H9 (cell line): ENCODE measurements around the gene ZNRF3. TPM values are rescaled to one million over a fixed set of nuclear protein-coding genes. Genes with fewer than 3 reads are reported as not detected.

ENCODE experiments used
- DNase-seq: peaks from one replicate; pipeline ENCODE4 v3.0.0-alpha.2; 2017
- H2AFZ ChIP-seq: one replicate; pipeline ENCODE4 v1.6.1; 2013; ENCODE audit warnings: mild to moderate bottlenecking, low read length, control low read depth, moderate library complexity
- H2AK5ac ChIP-seq: 2 replicates; pipeline ENCODE4 v1.6.1; 2013; ENCODE audit warnings: low read length, control low read depth, mixed read lengths; ENCODE audit not compliant: insufficient read length
- H2BK120ac ChIP-seq: one replicate; pipeline ENCODE4 v1.6.1; 2013; ENCODE audit warnings: low read depth, mild to moderate bottlenecking, low read length, control low read depth, inconsistent platforms; ENCODE audit not compliant: poor library complexity, severe bottlenecking
- H2BK12ac ChIP-seq: 2 replicates; pipeline ENCODE4 v1.6.1; 2013; ENCODE audit warnings: low read length, control low read depth, mixed read lengths, low read depth; ENCODE audit not compliant: insufficient read length
- H2BK15ac ChIP-seq: 2 replicates; pipeline ENCODE4 v1.6.1; 2013; ENCODE audit warnings: low read depth, low read length, control low read depth
- H2BK20ac ChIP-seq: one replicate; pipeline ENCODE4 v1.6.1; 2013; ENCODE audit warnings: low read depth, mild to moderate bottlenecking, low read length, control low read depth, inconsistent platforms; ENCODE audit not compliant: poor library complexity, severe bottlenecking
- H2BK5ac ChIP-seq: 2 replicates; pipeline ENCODE4 v1.6.1; 2013; ENCODE audit warnings: low read length, control low read depth, mixed read lengths; ENCODE audit not compliant: insufficient read length
- H3K14ac ChIP-seq: 2 replicates; pipeline ENCODE4 v1.6.1; 2013; ENCODE audit warnings: low read length, control low read depth; ENCODE audit not compliant: insufficient read depth
- H3K18ac ChIP-seq: 2 replicates; pipeline ENCODE4 v1.6.1; 2013; ENCODE audit warnings: low read depth, mild to moderate bottlenecking, mixed read lengths, low read length, control low read depth; ENCODE audit not compliant: insufficient read length
- H3K23ac ChIP-seq: 2 replicates; pipeline ENCODE4 v1.6.1; 2013; ENCODE audit warnings: low read length, control low read depth, mixed read lengths, low read depth; ENCODE audit not compliant: insufficient read length
- H3K23me2 ChIP-seq: 2 replicates; pipeline ENCODE4 v1.6.1; 2013; ENCODE audit warnings: low read depth, mild to moderate bottlenecking, mixed read lengths, low read length, control low read depth; ENCODE audit not compliant: insufficient read length, poor library complexity, severe bottlenecking
- H3K27ac ChIP-seq: 2 replicates; pipeline ENCODE4 v1.5.1; 2013; ENCODE audit warnings: low read length, control low read depth, mixed read lengths, low read depth; ENCODE audit not compliant: insufficient read length
- H3K27me3 ChIP-seq: 2 replicates; pipeline ENCODE4 v1.6.1; 2013; ENCODE audit warnings: low read length, control low read depth, inconsistent platforms; ENCODE audit not compliant: insufficient read depth
- H3K4ac ChIP-seq: 2 replicates; pipeline ENCODE4 v1.6.1; 2013; ENCODE audit warnings: low read depth, mild to moderate bottlenecking, control low read depth, inconsistent platforms, low read length, moderate library complexity
- H3K4me1 ChIP-seq: 2 replicates; pipeline ENCODE4 v1.6.1; 2013; ENCODE audit warnings: low read length, control low read depth, inconsistent platforms; ENCODE audit not compliant: insufficient read depth
- H3K4me2 ChIP-seq: 2 replicates; pipeline ENCODE4 v1.6.1; 2013; ENCODE audit warnings: low read length, control low read depth, mixed read lengths; ENCODE audit not compliant: insufficient read length, insufficient read depth
- H3K56ac ChIP-seq: 2 replicates; pipeline ENCODE4 v1.6.1; 2013; ENCODE audit warnings: low read depth, mild to moderate bottlenecking, mixed read lengths, low read length, control low read depth; ENCODE audit not compliant: insufficient read length
- H3K79me1 ChIP-seq: 2 replicates; pipeline ENCODE4 v1.6.1; 2013; ENCODE audit warnings: low read depth, mild to moderate bottlenecking, moderate library complexity, low read length, control low read depth, inconsistent platforms; ENCODE audit not compliant: insufficient read depth, poor library complexity, severe bottlenecking
- H3K79me2 ChIP-seq: 2 replicates; pipeline ENCODE4 v1.6.1; 2013; ENCODE audit warnings: low read length, control low read depth, inconsistent platforms; ENCODE audit not compliant: insufficient read depth
- H3K9ac ChIP-seq: 2 replicates; pipeline ENCODE4 v1.6.1; 2013; ENCODE audit warnings: low read length, control low read depth, mixed read lengths; ENCODE audit not compliant: insufficient read length; ENCODE audit errors: extremely low read depth
- H3K9me3 ChIP-seq: one replicate; pipeline ENCODE4 v1.6.1; 2013; ENCODE audit warnings: low read depth, low read length, inconsistent platforms; ENCODE audit not compliant: control insufficient read depth
- H3T11ph ChIP-seq: one replicate; pipeline ENCODE4 v1.6.1; 2013; ENCODE audit warnings: mild to moderate bottlenecking, low read length, control low read depth, inconsistent platforms
- H4K20me1 ChIP-seq: one replicate; pipeline ENCODE4 v1.6.1; 2013; ENCODE audit not compliant: control insufficient read depth, insufficient read length, insufficient read depth
- H4K5ac ChIP-seq: 2 replicates; pipeline ENCODE4 v1.6.1; 2013; ENCODE audit warnings: low read depth, mild to moderate bottlenecking, mixed read lengths, low read length, control low read depth; ENCODE audit not compliant: insufficient read length
- H4K8ac ChIP-seq: replicated peaks from 2 replicates; pipeline ENCODE4 v1.6.1; 2013; ENCODE audit warnings: low read length, control low read depth, mixed read lengths, low read depth; ENCODE audit not compliant: insufficient read length
- H4K91ac ChIP-seq: 2 replicates; pipeline ENCODE4 v1.6.1; 2013; ENCODE audit warnings: low read depth, mild to moderate bottlenecking, moderate library complexity, mixed read lengths, low read length, control low read depth; ENCODE audit not compliant: insufficient read length
- H3K27ac Mint-ChIP-seq, 3 experiments: 2 replicates in 2 of 3; 3 replicates in 1 of 3; pipeline ENCODE4 v1.8.0; 2020 to 2021; ENCODE audit warnings: mixed read lengths in 3 of 3, mild to moderate bottlenecking in 1 of 3, moderate library complexity in 1 of 3
- H3K27me3 Mint-ChIP-seq: 2 replicates; pipeline ENCODE4 v1.8.0; 2021; ENCODE audit warnings: low read depth, mild to moderate bottlenecking, moderate library complexity, mixed read lengths
- H3K36me3 Mint-ChIP-seq, 3 experiments: 2 replicates in 2 of 3; 3 replicates in 1 of 3; pipeline ENCODE4 v1.8.0; 2020 to 2021; ENCODE audit warnings: low read depth in 3 of 3, mixed read lengths in 3 of 3; ENCODE audit not compliant: insufficient read depth in 1 of 3
- H3K4me1 Mint-ChIP-seq, 2 experiments: 2 replicates each; pipeline ENCODE4 v1.8.0; 2020; ENCODE audit warnings: mixed read lengths in 2 of 2
- H3K4me3 Mint-ChIP-seq, 2 experiments: 2 replicates in 1 of 2; 3 replicates in 1 of 2; pipeline ENCODE4 v1.8.0; 2020 to 2021; ENCODE audit warnings: mild to moderate bottlenecking in 2 of 2, mixed read lengths in 2 of 2, moderate library complexity in 1 of 2
- H3K9me3 Mint-ChIP-seq, 2 experiments: 2 replicates in 1 of 2; 3 replicates in 1 of 2; pipeline ENCODE4 v1.8.0; 2020; ENCODE audit warnings: mild to moderate bottlenecking in 2 of 2, mixed read lengths in 2 of 2, moderate library complexity in 1 of 2
- CTCF ChIP-seq: fragments of 200-600 bp; sonication (generic); conservative IDR thresholded peaks from 3 replicates; pipeline ENCODE4 v1.8.0; 2021; ENCODE audit warnings: antibody characterized with exemption, mild to moderate bottlenecking
- WGBS: extraction: QIAGEN DNeasy Blood & Tissue Kit; methylation state at CpG from one replicate; pipeline ENCODE4 v1.1.7; 2013; ENCODE audit warnings: missing lambda C conversion rate, low lambda C conversion rate, mixed read lengths; ENCODE audit not compliant: insufficient read length; ENCODE audit errors: extremely low coverage; 5-methylcytosine and 5-hydroxymethylcytosine counted together
- total RNA-seq: library from RNA; stranded (reverse); gene quantifications from 2 replicates; pipeline ENCODE4 v1.2.1, GENCODE V29; 2021

ZNRF3 gene
- total RNA-seq, 1 experiment from 2014 or later, result 20.6 TPM

- H3T11ph ChIP-seq, result no peak overlapping the region
- H3K36me3 Mint-ChIP-seq, result peaks cover 0 to 3% (median 0%) of the 10 kb centered on the region in 3 experiments; a peak in 1 of 7 replicates
- H3K9ac ChIP-seq, result no peak overlapping the region
- H4K91ac ChIP-seq, result no peak overlapping the region
- no peak overlapping the region for H2AK5ac ChIP-seq
- no peaks in the 10 kb centered on the region for H3K79me1 ChIP-seq
- no CpG with 5 or more reads among the region's 1 CpG for WGBS
- no peak overlapping the region for H3K27ac ChIP-seq
- H2BK120ac ChIP-seq, result no peak overlapping the region
- H4K8ac ChIP-seq, result no peak overlapping the region
- H2BK5ac ChIP-seq, result no peak overlapping the region
- H2BK15ac ChIP-seq, result no peak overlapping the region
- no peak overlapping the region for H3K4me2 ChIP-seq
- no peaks in the 10 kb centered on the region; the same call in 1 of the 2 replicates for H3K27me3 Mint-ChIP-seq
- H3K23me2 ChIP-seq, result no peaks in the 10 kb centered on the region
- no peak overlapping the region for H2AFZ ChIP-seq
- H2BK20ac ChIP-seq, result no peak overlapping the region
- H4K5ac ChIP-seq, result no peak overlapping the region
- no peaks in the 10 kb centered on the region for H4K20me1 ChIP-seq
- H3K18ac ChIP-seq, result no peak overlapping the region
- no peak overlapping the region for H3K4me3 Mint-ChIP-seq
- H2BK12ac ChIP-seq, result no peak overlapping the region
- H3K14ac ChIP-seq, result no peak overlapping the region
- H3K23ac ChIP-seq, result no peak overlapping the region
- H3K27ac Mint-ChIP-seq, result no peak overlapping the region
- no peak overlapping the region for H3K56ac ChIP-seq
- no peaks in the 10 kb centered on the region for H3K9me3 Mint-ChIP-seq
- DNase-seq, result no peak
- peaks cover 4% of the 10 kb centered on the region; the same call in 1 of the 2 replicates for H3K4me1 ChIP-seq
- no peak for TF ChIP-seq CTCF
- no peaks in the 10 kb centered on the region for H3K27me3 ChIP-seq
- H3K9me3 ChIP-seq, result no peaks in the 10 kb centered on the region
- H3K4me1 Mint-ChIP-seq, result peaks cover 9 to 18% of the 10 kb centered on the region in 2 experiments
- H3K79me2 ChIP-seq, result no peaks in the 10 kb centered on the region
- H3K4ac ChIP-seq, result no peak overlapping the region
Measured at GRCh38 chr22:29093030-29093429, 209.7 kb downstream of the ZNRF3 start.
